Vein endothelial cell (primary cell): ENCODE measurements around the gene MRPS18A. TPM values are rescaled to one million over a fixed set of nuclear protein-coding genes. Genes with fewer than 3 reads are reported as not detected.

Experiments used
- total RNA-seq: library from RNA; depleted of rRNA; stranded (reverse); fragments of >200 nt; gene quantifications from 2 replicates; pipeline ENCODE4 v1.2.3, GENCODE V29; 2012

MRPS18A gene
- 44.1 and 55.5 TPM in 2 replicates for total RNA-seq

GRCh38 chr6:43687437-43688347 is at the start of gene MRPS18A:
Gene MRPS18A (minus strand): TSS chr6:43687791. CDS start chr6:43687779, 12 bp downstream.

GRCh38 chr6:43644940-43645612 is 42.5 kb downstream of the MRPS18A start, which contains the start of gene RSPH9:
Gene RSPH9 (plus strand): TSS chr6:43645036. CDS start chr6:43645099, 63 bp downstream.

GRCh38 chr6:43635387-43636307 is 51.9 kb downstream of the MRPS18A start, which contains the start of gene MAD2L1BP:
Gene MAD2L1BP (plus strand): TSS chr6:43635840. CDS start chr6:43635876, 36 bp downstream.

GRCh38 chr6:43629104-43629504 is 58.5 kb downstream of the MRPS18A start, which contains the start of gene GTPBP2:
Gene GTPBP2 (minus strand): TSS chr6:43629264. CDS start chr6:43629162, 102 bp downstream.

Other genes with a start within 250 kb of the MRPS18A start
- 0.33 TPM in 1 of 2 replicates, not detected in the other for gene DLK2, start 232.2 kb downstream of the MRPS18A start, total RNA-seq
- gene TJAP1, start 210.2 kb downstream of the MRPS18A start, total RNA-seq: 15.4 and 16.0 TPM in 2 replicates
- gene LRRC73, start 177.4 kb downstream of the MRPS18A start, total RNA-seq: 0.19 and 0.65 TPM in 2 replicates
- gene YIPF3, start 170.9 kb downstream of the MRPS18A start, total RNA-seq: 131 and 133 TPM in 2 replicates
- 34.9 and 39.5 TPM in 2 replicates for gene POLR1C, start 170.7 kb downstream of the MRPS18A start, total RNA-seq
- 37.2 and 41.0 TPM in 2 replicates for gene XPO5, start 111.8 kb downstream of the MRPS18A start, total RNA-seq
- 28.7 and 38.1 TPM in 2 replicates for gene POLH, start 111.6 kb downstream of the MRPS18A start, total RNA-seq
- 48.7 and 51.8 TPM in 2 replicates for gene GTPBP2, start 58.5 kb downstream of the MRPS18A start, total RNA-seq
- 37.6 and 49.6 TPM in 2 replicates for gene MAD2L1BP, start 52.0 kb downstream of the MRPS18A start, total RNA-seq
- under 0.01 and 0.19 TPM in 2 replicates for gene RSPH9, start 42.8 kb downstream of the MRPS18A start, total RNA-seq
- 13.2 and 29.1 TPM in 2 replicates for gene VEGFA, start 82.4 kb upstream of the MRPS18A start, total RNA-seq